ENCODE results near the gene CMTM2. TPM values are rescaled to one million over a fixed set of nuclear protein-coding genes. Genes with fewer than 3 reads are reported as not detected.

The CMTM2 gene
- total and polyA plus RNA-seq, 2 donors (not counting 1 experiment from before 2014, with no cell fraction given), result not detected

- no peak overlapping the region for H3K9ac ChIP-seq (ENCODE audit: insufficient read depth, low read length)
- H3K4me3 ChIP-seq (replicated peaks in 1 of 4; ENCODE audit: control extremely low read depth in 1 of 4, insufficient read depth in 1 of 4, low read depth in 3 of 4, low read length in 4 of 4), result no peak overlapping the region
- H3K9me3 ChIP-seq (ENCODE audit: control insufficient read depth, insufficient read depth, low read depth, low read length), result no peaks in the 10 kb centered on the region
- H2AFZ ChIP-seq (ENCODE audit: low read length), result no peak overlapping the region
- no peaks in the 10 kb centered on the region for H3K79me2 ChIP-seq (ENCODE audit: control insufficient read depth, insufficient read depth, low read length)
- TF ChIP-seq EZH2 (IDR thresholded peaks at IDR 0.05; ENCODE audit: low read length, missing control alignments) (no peak), CTCF (conservative IDR thresholded peaks at IDR 0.05 in 1 of 2, IDR thresholded peaks at IDR 0.05 in 1 of 2; ENCODE audit: low read depth in 1 of 2, low read length in 2 of 2) (no peak)
- no peak overlapping the region for H3K27ac ChIP-seq (ENCODE audit: insufficient read depth, low read length)
- H4K20me1 ChIP-seq (ENCODE audit: control insufficient read depth, extremely low read depth, insufficient read depth, low read length), result no peaks in the 10 kb centered on the region
- no peak for DNase-seq (ENCODE audit: low read depth in 2 of 2)
- no peak overlapping the region for H3K4me2 ChIP-seq (ENCODE audit: extremely low read depth, insufficient read depth, low read length)
- peaks cover 9% of the 10 kb centered on the region for H3K27me3 ChIP-seq (ENCODE audit: control insufficient read depth, insufficient read depth, low read length)
- H3K36me3 ChIP-seq (ENCODE audit: control insufficient read depth, insufficient read depth, low read length), result no peaks in the 10 kb centered on the region
- H3K4me1 ChIP-seq (ENCODE audit: control insufficient read depth, extremely low read depth, insufficient read depth, low read length), result peaks cover 5% of the 10 kb centered on the region
Measured at GRCh38 chr16:66600477-66600876, 21.2 kb downstream of the CMTM2 start.

- Histone ChIP-seq H3K4me2 (ENCODE audit: extremely low read depth, insufficient read depth, low read length) (no peak overlapping the region), H3K9me3 (ENCODE audit: control insufficient read depth, insufficient read depth, low read depth, low read length) (no peaks in the 10 kb centered on the region), H3K27ac (ENCODE audit: insufficient read depth, low read length) (no peak overlapping the region), H3K79me2 (ENCODE audit: control insufficient read depth, insufficient read depth, low read length) (peaks cover 3% of the 10 kb centered on the region), H2AFZ (ENCODE audit: low read length) (no peak overlapping the region), H3K4me3 (replicated peaks in 1 of 4; ENCODE audit: control extremely low read depth in 1 of 4, insufficient read depth in 1 of 4, low read depth in 3 of 4, low read length in 4 of 4) (no peak overlapping the region), H3K4me1 (ENCODE audit: control insufficient read depth, extremely low read depth, insufficient read depth, low read length) (peaks cover 7% of the 10 kb centered on the region), H4K20me1 (ENCODE audit: control insufficient read depth, extremely low read depth, insufficient read depth, low read length) (no peaks in the 10 kb centered on the region), H3K9ac (ENCODE audit: insufficient read depth, low read length) (no peak overlapping the region), H3K36me3 (ENCODE audit: control insufficient read depth, insufficient read depth, low read length) (no peaks in the 10 kb centered on the region), H3K27me3 (ENCODE audit: control insufficient read depth, insufficient read depth, low read length) (peaks cover 9% of the 10 kb centered on the region)
- TF ChIP-seq CTCF (conservative IDR thresholded peaks at IDR 0.05 in 1 of 2, IDR thresholded peaks at IDR 0.05 in 1 of 2; ENCODE audit: low read depth in 1 of 2, low read length in 2 of 2), result no peak
- TF ChIP-seq EZH2 (IDR thresholded peaks at IDR 0.05; ENCODE audit: low read length, missing control alignments), result no peak
- DNase-seq (ENCODE audit: low read depth in 2 of 2), result no peak
Measured at GRCh38 chr16:66601471-66601870, 22.2 kb downstream of the CMTM2 start.

GRCh38 chr16:66603537-66604375, 24.5 kb downstream of the CMTM2 start:
- no peak overlapping the region for H3K27ac ChIP-seq (ENCODE audit: insufficient read depth, low read length)
- peaks cover 3% of the 10 kb centered on the region for H3K79me2 ChIP-seq (ENCODE audit: control insufficient read depth, insufficient read depth, low read length)
- TF ChIP-seq EZH2 (IDR thresholded peaks at IDR 0.05; ENCODE audit: low read length, missing control alignments) (no peak), CTCF (conservative IDR thresholded peaks at IDR 0.05 in 1 of 2, IDR thresholded peaks at IDR 0.05 in 1 of 2; ENCODE audit: low read depth in 1 of 2, low read length in 2 of 2) (no peak)
- H3K4me1 ChIP-seq (ENCODE audit: control insufficient read depth, extremely low read depth, insufficient read depth, low read length), result peaks cover 12% of the 10 kb centered on the region
- peak overlapping the region; percentile 59 to 78 (median 64) for H3K4me3 ChIP-seq (replicated peaks in 1 of 4; ENCODE audit: control extremely low read depth in 1 of 4, insufficient read depth in 1 of 4, low read depth in 3 of 4, low read length in 4 of 4)
- peak; percentile 56 to 71 for DNase-seq (ENCODE audit: low read depth in 2 of 2)
- peak overlapping the region; percentile 91 for H2AFZ ChIP-seq (ENCODE audit: low read length)
- H4K20me1 ChIP-seq (ENCODE audit: control insufficient read depth, extremely low read depth, insufficient read depth, low read length), result no peaks in the 10 kb centered on the region
- peaks cover 9% of the 10 kb centered on the region for H3K27me3 ChIP-seq (ENCODE audit: control insufficient read depth, insufficient read depth, low read length)
- H3K4me2 ChIP-seq (ENCODE audit: extremely low read depth, insufficient read depth, low read length), result peak overlapping the region; percentile 90
- peaks cover 2% of the 10 kb centered on the region for H3K36me3 ChIP-seq (ENCODE audit: control insufficient read depth, insufficient read depth, low read length)
- H3K9ac ChIP-seq (ENCODE audit: insufficient read depth, low read length), result peak overlapping the region; percentile 37
- no peaks in the 10 kb centered on the region for H3K9me3 ChIP-seq (ENCODE audit: control insufficient read depth, insufficient read depth, low read depth, low read length)

Data from fibroblast of lung (primary cell).